GM12878 (cell line): ENCODE results near the gene SELENBP1. TPM values are rescaled to one million over a fixed set of nuclear protein-coding genes. Genes with fewer than 3 reads are reported as not detected.

Source experiments
- ATAC-seq: fragments of 200-7000 bp; cut with Tn5 transposase; 3 replicates; pipeline ENCODE4 v1.9.1; 2020; ENCODE audit warnings: mild to moderate bottlenecking, moderate library complexity
- BruUV-seq: library from RNA; stranded (reverse); fragments of 400-500 nt; replicated peaks from 2 replicates; lab custom pipeline; 2021; lab: Mats Ljungman, UMichigan
- CTCF ChIA-PET: fragments of 300-600 bp; sonication (Branson Sonifier 250); formaldehyde crosslinking; extraction: SDS; loops from one replicate; lab custom pipeline; 2021; ENCODE audit warnings: inconsistent platforms; lab: Yijun Ruan, JAX
- POLR2A ChIA-PET: fragments of 350-600 bp; formaldehyde crosslinking; extraction: SDS; loops from one replicate; lab custom pipeline; 2021; ENCODE audit warnings: inconsistent platforms; lab: Charles Lee
- RAD21 ChIA-PET: fragments of 300-600 bp; sonication (Branson Sonifier 250); formaldehyde crosslinking; loops from one replicate; lab custom pipeline; 2023; ENCODE audit warnings: antibody characterized with exemption; ENCODE audit not compliant: unreplicated experiment; lab: Charles Lee
- SMC1A ChIA-PET: fragments of 300-600 bp; sonication (Branson Sonifier 250); formaldehyde crosslinking; loops from one replicate; lab custom pipeline; 2023; ENCODE audit not compliant: unreplicated experiment, uncharacterized antibody; lab: Charles Lee
- DNase-seq: peaks from one replicate; pipeline ENCODE4 v3.0.0-alpha.2; 2011; ENCODE audit warnings: low read depth, low spot score
- FAIRE-seq: peaks from 3 replicates; lab custom pipeline; 2011; peaks lifted over from hg19 to GRCh38; lab: Jason Lieb, UNC
- H2AFZ ChIP-seq: 2 replicates; pipeline ENCODE4 v1.6.0; 2011; ENCODE audit warnings: low read depth, low read length, control low read depth; ENCODE audit not compliant: control insufficient read depth
- H3K27ac ChIP-seq: 2 replicates; pipeline ENCODE4 v1.5.1; 2011; ENCODE audit warnings: control low read depth; ENCODE audit not compliant: control insufficient read depth, insufficient read depth
- H3K27me3 ChIP-seq, 2 experiments: replicated peaks in 1 of 2; 2 replicates each; pipeline versions ENCODE4 v1.6.0 to v1.6.1; 2011; ENCODE audit warnings: low read length in 1 of 2; ENCODE audit not compliant: control insufficient read depth in 2 of 2, insufficient read depth in 2 of 2
- H3K36me3 ChIP-seq, 2 experiments: 2 replicates each; pipeline ENCODE4 v1.5.1; 2011; ENCODE audit warnings: low read length in 1 of 2; ENCODE audit not compliant: control insufficient read depth in 2 of 2, insufficient read depth in 2 of 2
- H3K4me1 ChIP-seq: 2 replicates; pipeline ENCODE4 v1.6.1; 2011; ENCODE audit warnings: mild to moderate bottlenecking, low read length, moderate library complexity, mixed read lengths; ENCODE audit not compliant: control insufficient read depth, insufficient read depth
- H3K4me2 ChIP-seq: 2 replicates; pipeline ENCODE4 v1.6.0; 2011; ENCODE audit warnings: control low read depth; ENCODE audit not compliant: control insufficient read depth, insufficient read depth
- H3K4me3 ChIP-seq: fragments of 200-600 bp; sonication (generic); 2 replicates; pipeline ENCODE4 v1.5.1; 2016
- H3K79me2 ChIP-seq: 2 replicates; pipeline ENCODE4 v1.6.0; 2011; ENCODE audit warnings: low read length; ENCODE audit not compliant: control insufficient read depth, insufficient read depth
- H3K9ac ChIP-seq: 2 replicates; pipeline ENCODE4 v1.8.0; 2011; ENCODE audit warnings: low read length, control low read depth, mixed read lengths; ENCODE audit not compliant: control insufficient read depth, insufficient read depth
- H3K9me3 ChIP-seq: replicated peaks from 3 replicates; pipeline ENCODE4 v1.5.1; 2011; ENCODE audit warnings: mild to moderate bottlenecking, low read length; ENCODE audit not compliant: control insufficient read depth, insufficient read depth
- H4K20me1 ChIP-seq: 2 replicates; pipeline ENCODE4 v1.6.0; 2011; ENCODE audit not compliant: control insufficient read depth, insufficient read depth
- CEBPB ChIP-seq, 2 experiments: fragments of 150-350 bp in 1 of 2; IDR thresholded peaks; 2 replicates each; pipeline ENCODE4 v1.6.1; 2012 to 2014; ENCODE audit warnings: low read depth in 2 of 2, low read length in 2 of 2, borderline replicate concordance in 1 of 2, inconsistent platforms in 1 of 2
- FOXM1 ChIP-seq: IDR thresholded peaks from 2 replicates; pipeline ENCODE4 v1.6.1; 2012; ENCODE audit warnings: low read depth, mild to moderate bottlenecking, inconsistent platforms, low read length, moderate library complexity
- MEF2B ChIP-seq: fragments of 450-650 bp; IDR thresholded peaks from 2 replicates; pipeline ENCODE4 v1.6.1; 2018; ENCODE audit warnings: mild to moderate bottlenecking, moderate library complexity; ENCODE audit not compliant: partially characterized antibody, poor library complexity, severe bottlenecking
- MTA3 ChIP-seq: IDR thresholded peaks from 2 replicates; pipeline ENCODE4 v1.6.1; 2012; ENCODE audit warnings: low read length, inconsistent platforms, borderline replicate concordance
- POU2F2 ChIP-seq: IDR thresholded peaks from 3 replicates; pipeline ENCODE4 v1.6.1; 2011; ENCODE audit warnings: low read depth, mild to moderate bottlenecking, low read length, borderline replicate concordance
- RAD21 ChIP-seq: IDR thresholded peaks from 2 replicates; pipeline ENCODE4 v1.6.1; 2011; ENCODE audit warnings: mild to moderate bottlenecking, low read depth, low read length, moderate library complexity; ENCODE audit not compliant: insufficient read depth
- SMAD5 ChIP-seq: IDR thresholded peaks from 2 replicates; pipeline ENCODE4 v1.6.1; 2016; ENCODE audit warnings: antibody characterized with exemption, low read depth
- SUZ12 ChIP-seq: fragments of 200-600 bp; sonication (generic); IDR thresholded peaks from one replicate; pipeline ENCODE4 v1.6.1; 2018; ENCODE audit warnings: antibody characterized with exemption, mild to moderate bottlenecking; ENCODE audit not compliant: unreplicated experiment
- TCF7 ChIP-seq: IDR thresholded peaks from 2 replicates; pipeline ENCODE4 v1.6.1; 2014; ENCODE audit warnings: antibody characterized with exemption, borderline replicate concordance
- WRNIP1 ChIP-seq: IDR thresholded peaks from 2 replicates; pipeline ENCODE4 v1.6.1; 2011; ENCODE audit warnings: low read depth, low read length, improper control_type of control experiment, borderline replicate concordance
- YY1 ChIP-seq: IDR thresholded peaks from 2 replicates; pipeline ENCODE4 v1.6.1; 2011; ENCODE audit warnings: low read depth, mild to moderate bottlenecking, low read length
- ZNF384 ChIP-seq: IDR thresholded peaks from 2 replicates; pipeline ENCODE4 v1.6.1; 2012; ENCODE audit warnings: low read depth, mild to moderate bottlenecking, low read length, improper control_type of control experiment, borderline replicate concordance
- WGBS: methylation state at CpG from one replicate; pipeline ENCODE4 v1.1.6; 2016; ENCODE audit warnings: low lambda C conversion rate; ENCODE audit not compliant: insufficient replicate concordance, insufficient coverage; ENCODE audit errors: missing lambda C conversion rate; 5-methylcytosine and 5-hydroxymethylcytosine counted together
- in situ Hi-C: fragments of 300-500 bp; cut with MboI; formaldehyde crosslinking; loops from 9 replicates; pipeline ENCODE4 v1.14.3; 2018; ENCODE audit warnings: mixed read lengths
- intact Hi-C: fragments of 100-400 bp; cut with micrococcal nuclease; formaldehyde crosslinking; loops from one replicate; pipeline ENCODE4 v1.14.2; 2022; ENCODE audit not compliant: unreplicated experiment
- polyA plus RNA-seq, 11 experiments: library from polyadenylated mRNA; depleted of rRNA in 4 of 11; unstranded in 6 of 11; stranded (reverse) in 5 of 11; fragments of >200 nt; fragmentation: Nextera tagmentation in 4 of 11; fragmentation: Illumina TruSeq in 1 of 11; extraction: Ambion mirVana in 4 of 11; extraction: Trizol in 1 of 11; gene quantifications; 1 replicate in 1 of 11; 2 replicates in 10 of 11; pipeline versions ENCODE4 v1.2.1 to v1.2.3, GENCODE V29; 2011 to 2016; ENCODE audit warnings: inconsistent platforms in 2 of 11, missing spikeins in 2 of 11, low read depth in 1 of 11
- total RNA-seq, 4 experiments: library from RNA; depleted of rRNA in 3 of 4; stranded (reverse); fragments of >200 nt in 3 of 4; fragmentation: Illumina TruSeq in 1 of 4; extraction: Trizol in 1 of 4; gene quantifications; 2 replicates each; pipeline versions ENCODE4 v1.2.1 to v1.2.3, GENCODE V29; 2013 to 2021
- TF ChIP-seq, protein P1 (sequence below): fragments of 450-650 bp; IDR thresholded peaks from 2 replicates; pipeline ENCODE4 v1.6.1; 2016; ENCODE audit warnings: mild to moderate bottlenecking, moderate library complexity, borderline replicate concordance
- TF ChIP-seq, protein P2 (sequence below): fragments of 450-650 bp; IDR thresholded peaks from 2 replicates; pipeline ENCODE4 v1.6.1; 2014; ENCODE audit warnings: mild to moderate bottlenecking

SELENBP1 gene
- total and polyA plus RNA-seq, 10 of the 15 experiments (the other 5 are each of a cell fraction or from before 2014, with no cell fraction given): 0.41 TPM; not detected in 9

DNA sequence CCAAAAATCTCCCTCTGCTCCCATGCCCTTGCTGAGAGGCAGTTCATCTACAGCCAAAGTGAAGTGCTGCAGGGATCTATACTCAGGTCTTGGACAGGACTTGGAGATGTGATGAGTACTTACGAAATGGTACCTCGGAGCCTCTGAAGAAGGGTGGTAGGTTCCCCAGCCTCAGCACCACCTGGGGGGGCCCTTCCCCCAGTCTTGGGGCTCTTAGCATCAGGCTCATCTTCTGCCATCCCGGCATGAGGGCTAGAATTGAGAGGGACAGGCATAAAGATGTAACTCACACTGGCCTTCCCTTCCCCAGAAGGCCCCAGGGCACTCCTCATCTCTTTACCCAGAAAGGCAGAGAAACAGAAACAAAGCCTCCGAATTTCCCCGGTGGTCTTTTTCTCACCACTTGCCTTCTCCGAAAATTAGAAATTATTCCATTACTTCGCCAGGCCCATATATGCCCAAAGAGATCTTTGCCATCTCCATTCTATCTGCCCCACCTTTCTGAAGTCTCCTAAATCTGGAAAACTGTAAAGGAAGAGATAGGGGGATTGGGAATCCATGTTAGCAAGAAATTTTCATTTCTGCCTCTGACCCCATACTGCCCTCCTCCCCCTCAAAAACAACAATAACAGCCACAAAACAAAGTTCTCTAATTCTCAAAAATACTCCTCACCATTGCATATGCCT is 26.3 kb downstream of the SELENBP1 start:
- Histone ChIP-seq H3K27me3 (no peaks in the 10 kb centered on the region), H3K27ac (peak overlapping the region; percentile 99), H3K9ac (peak overlapping the region; percentile 94), H3K4me1 (peaks cover 7% of the 10 kb centered on the region), H3K36me3 (peaks cover 14 to 19% of the 10 kb centered on the region in 2 experiments), H3K4me2 (peak overlapping the region; percentile 98), H3K4me3 (peak overlapping the region; percentile 81), H4K20me1 (no peaks in the 10 kb centered on the region), H2AFZ (no peak overlapping the region), H3K9me3 (no peaks in the 10 kb centered on the region; the same call in 2 of the 3 replicates), H3K79me2 (peaks cover 23% of the 10 kb centered on the region)
- intact Hi-C loops (loop anchor here (1.0 to 2.0 kb wide), 2 partner anchors 53 to 65 kb away; partner anchors contain the start of gene PSMB4), in situ Hi-C loops (no loop called here)
- ChIA-PET SMC1A (interaction anchor here (0.7 to 2.7 kb wide), 3 partner anchors 19 to 45 kb away, joined by 3 to 13 read pairs (median 10); partner anchors contain the start of gene PI4KB), CTCF (interaction anchor here (1.6 to 8.9 kb wide), 4 partner anchors 19 to 98 kb away, joined by 6 to 164 read pairs (median 8); partner anchors contain the start of genes PI4KB and PSMB4), POLR2A (interaction anchor here (0.7 to 10.9 kb wide), 4 partner anchors 10 to 284 kb away, joined by 3 to 110 read pairs (median 4); partner anchors contain the start of genes PI4KB and ZNF687), RAD21 (interaction anchor here (1.0 to 2.2 kb wide), 4 partner anchors 45 to 98 kb away, joined by 3 to 9 read pairs (median 4); partner anchors contain the start of gene ZNF687)
- ATAC-seq (no peak; the same call in none of the 3 replicates), FAIRE-seq (no peak), DNase-seq (no peak)
- TSS peak; percentile 86 for BruUV-seq
- 3% methylated on average over 7 of the region's 7 CpGs for whole genome bisulfite sequencing
- TF ChIP-seq FOXM1 (no peak), POU2F2 (no peak), SUZ12 (no peak), SMAD5 (0 out of 2 replicates have a peak, but pooled peaks have one; percentile 27), ZNF384 (no peak), TCF7 (no peak), RAD21 (peak; percentile 26; the same call in 1 of the 2 replicates), MEF2B (no peak), YY1 (peak; percentile 33; the same call in 1 of the 2 replicates), MTA3 (0 out of 2 replicates have a peak, but pooled peaks have one; percentile 40), WRNIP1 (no peak), CEBPB (IDR thresholded peaks at IDR 0.05; ENCODE audit: borderline replicate concordance in 1 of 2, low read depth in 2 of 2, low read length in 2 of 2) (no peak)
- TF ChIP-seq, protein P1, sequence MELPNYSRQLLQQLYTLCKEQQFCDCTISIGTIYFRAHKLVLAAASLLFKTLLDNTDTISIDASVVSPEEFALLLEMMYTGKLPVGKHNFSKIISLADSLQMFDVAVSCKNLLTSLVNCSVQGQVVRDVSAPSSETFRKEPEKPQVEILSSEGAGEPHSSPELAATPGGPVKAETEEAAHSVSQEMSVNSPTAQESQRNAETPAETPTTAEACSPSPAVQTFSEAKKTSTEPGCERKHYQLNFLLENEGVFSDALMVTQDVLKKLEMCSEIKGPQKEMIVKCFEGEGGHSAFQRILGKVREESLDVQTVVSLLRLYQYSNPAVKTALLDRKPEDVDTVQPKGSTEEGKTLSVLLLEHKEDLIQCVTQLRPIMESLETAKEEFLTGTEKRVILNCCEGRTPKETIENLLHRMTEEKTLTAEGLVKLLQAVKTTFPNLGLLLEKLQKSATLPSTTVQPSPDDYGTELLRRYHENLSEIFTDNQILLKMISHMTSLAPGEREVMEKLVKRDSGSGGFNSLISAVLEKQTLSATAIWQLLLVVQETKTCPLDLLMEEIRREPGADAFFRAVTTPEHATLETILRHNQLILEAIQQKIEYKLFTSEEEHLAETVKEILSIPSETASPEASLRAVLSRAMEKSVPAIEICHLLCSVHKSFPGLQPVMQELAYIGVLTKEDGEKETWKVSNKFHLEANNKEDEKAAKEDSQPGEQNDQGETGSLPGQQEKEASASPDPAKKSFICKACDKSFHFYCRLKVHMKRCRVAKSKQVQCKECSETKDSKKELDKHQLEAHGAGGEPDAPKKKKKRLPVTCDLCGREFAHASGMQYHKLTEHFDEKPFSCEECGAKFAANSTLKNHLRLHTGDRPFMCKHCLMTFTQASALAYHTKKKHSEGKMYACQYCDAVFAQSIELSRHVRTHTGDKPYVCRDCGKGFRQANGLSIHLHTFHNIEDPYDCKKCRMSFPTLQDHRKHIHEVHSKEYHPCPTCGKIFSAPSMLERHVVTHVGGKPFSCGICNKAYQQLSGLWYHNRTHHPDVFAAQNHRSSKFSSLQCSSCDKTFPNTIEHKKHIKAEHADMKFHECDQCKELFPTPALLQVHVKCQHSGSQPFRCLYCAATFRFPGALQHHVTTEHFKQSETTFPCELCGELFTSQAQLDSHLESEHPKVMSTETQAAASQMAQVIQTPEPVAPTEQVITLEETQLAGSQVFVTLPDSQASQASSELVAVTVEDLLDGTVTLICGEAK: 0 out of 2 replicates have a peak, but pooled peaks have one; percentile 38
- TF ChIP-seq, protein P2, sequence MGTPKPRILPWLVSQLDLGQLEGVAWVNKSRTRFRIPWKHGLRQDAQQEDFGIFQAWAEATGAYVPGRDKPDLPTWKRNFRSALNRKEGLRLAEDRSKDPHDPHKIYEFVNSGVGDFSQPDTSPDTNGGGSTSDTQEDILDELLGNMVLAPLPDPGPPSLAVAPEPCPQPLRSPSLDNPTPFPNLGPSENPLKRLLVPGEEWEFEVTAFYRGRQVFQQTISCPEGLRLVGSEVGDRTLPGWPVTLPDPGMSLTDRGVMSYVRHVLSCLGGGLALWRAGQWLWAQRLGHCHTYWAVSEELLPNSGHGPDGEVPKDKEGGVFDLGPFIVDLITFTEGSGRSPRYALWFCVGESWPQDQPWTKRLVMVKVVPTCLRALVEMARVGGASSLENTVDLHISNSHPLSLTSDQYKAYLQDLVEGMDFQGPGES: no peak
